Activated CD8-positive, alpha-beta memory T cell treated with anti-CD3 and anti-CD28 coated beads, Interleukin-2, amount 10 ng/mL, durations not matched to agents 7 days and 5 days (primary cell): Measurements from ENCODE around the gene RAB36. TPM values are rescaled to one million over a fixed set of nuclear protein-coding genes. Genes with fewer than 3 reads are reported as not detected.
"Not testable (repeated sequence)": the region's sequence is repeated elsewhere in the genome, so short reads cannot be mapped to it uniquely, and the experiment has no call there.

ENCODE experiments used
- ATAC-seq: fragments of 150-1000 bp; cut with Tn5 transposase; one replicate; pipeline ENCODE4 v1.10.0; 2021; ENCODE audit warnings: moderate library complexity
- CTCF ChIA-PET: fragments of 350-600 bp; sonication (Branson Sonifier 250); formaldehyde crosslinking; loops from one replicate; lab custom pipeline; 2021; ENCODE audit warnings: antibody characterized with exemption; lab: Charles Lee
- DNase-seq: peaks from one replicate; pipeline ENCODE4 v3.0.0-alpha.2; 2020
- H3K27ac Mint-ChIP-seq: one replicate; pipeline ENCODE4 v1.8.0; 2021; ENCODE audit warnings: mild to moderate bottlenecking, mixed read lengths
- H3K27me3 Mint-ChIP-seq: one replicate; pipeline ENCODE4 v1.8.0; 2021; ENCODE audit warnings: mixed read lengths
- H3K36me3 Mint-ChIP-seq: one replicate; pipeline ENCODE4 v1.8.0; 2021; ENCODE audit warnings: mild to moderate bottlenecking, mixed read lengths
- H3K4me1 Mint-ChIP-seq: one replicate; pipeline ENCODE4 v1.8.0; 2021; ENCODE audit warnings: mixed read lengths
- H3K4me3 Mint-ChIP-seq: one replicate; pipeline ENCODE4 v1.8.0; 2021; ENCODE audit warnings: mild to moderate bottlenecking, moderate library complexity, mixed read lengths
- H3K9me3 Mint-ChIP-seq: one replicate; pipeline ENCODE4 v1.8.0; 2022; ENCODE audit warnings: low read depth, mixed read lengths
- total RNA-seq, 2 experiments: library from RNA; stranded (reverse); gene quantifications; one replicate each; pipeline ENCODE4 v1.2.3, GENCODE V29; 2021

Gene RAB36
- total RNA-seq, 2 experiments from 2014 or later: 0.26 to 0.37 TPM

- H3K36me3 Mint-ChIP-seq: no peaks in the 10 kb centered on the region
- no peaks in the 10 kb centered on the region for H3K4me1 Mint-ChIP-seq
- peak; percentile 89 for ATAC-seq
- no peak overlapping the region for H3K4me3 Mint-ChIP-seq
- CTCF ChIA-PET: interaction anchor here (0.6 to 5.2 kb wide), 18 partner anchors 9 to 375 kb away, joined by 3 to 113 read pairs (median 4); no protein-coding TSS in a partner anchor
- peak; percentile 76 for DNase-seq
- H3K9me3 Mint-ChIP-seq: no peaks in the 10 kb centered on the region
- H3K27me3 Mint-ChIP-seq: no peaks in the 10 kb centered on the region
- no peak overlapping the region for H3K27ac Mint-ChIP-seq
Measured at GRCh38 chr22:23128269-23129108, 16.8 kb upstream of the RAB36 start.

- no peak overlapping the region for H3K27ac Mint-ChIP-seq
Measured at GRCh38 chr22:23129149-23129548, 16.1 kb upstream of the RAB36 start.

GRCh38 chr22:23130697-23131096 is 14.6 kb upstream of the RAB36 start:
- no peaks in the 10 kb centered on the region for H3K4me1 Mint-ChIP-seq
- no peaks in the 10 kb centered on the region for H3K27me3 Mint-ChIP-seq
- ATAC-seq (no peak), DNase-seq (no peak)
- H3K27ac Mint-ChIP-seq: no peak overlapping the region
- CTCF ChIA-PET: interaction anchor here (0.9 to 5.2 kb wide), 5 partner anchors 11 to 175 kb away, joined by 3 to 113 read pairs (median 17); no protein-coding TSS in a partner anchor
- no peak overlapping the region for H3K4me3 Mint-ChIP-seq
- no peaks in the 10 kb centered on the region for H3K9me3 Mint-ChIP-seq
- no peaks in the 10 kb centered on the region for H3K36me3 Mint-ChIP-seq

More at GRCh38 chr22:23129149-23129548, 16.1 kb upstream of the RAB36 start:
- DNase-seq (no peak), ATAC-seq (no peak)
- no peaks in the 10 kb centered on the region for H3K27me3 Mint-ChIP-seq
- H3K4me3 Mint-ChIP-seq: no peak overlapping the region
- no peaks in the 10 kb centered on the region for H3K36me3 Mint-ChIP-seq
- H3K9me3 Mint-ChIP-seq: no peaks in the 10 kb centered on the region
- CTCF ChIA-PET: interaction anchor here (0.6 to 5.2 kb wide), 8 partner anchors 9 to 375 kb away, joined by 3 to 113 read pairs (median 7); no protein-coding TSS in a partner anchor
- no peaks in the 10 kb centered on the region for H3K4me1 Mint-ChIP-seq

GRCh38 chr22:23131931-23132330 is 13.3 kb upstream of the RAB36 start:
- no peak overlapping the region for H3K4me3 Mint-ChIP-seq
- no peaks in the 10 kb centered on the region for H3K27me3 Mint-ChIP-seq
- H3K9me3 Mint-ChIP-seq: no peaks in the 10 kb centered on the region
- CTCF ChIA-PET: interaction anchor here (0.8 to 3.5 kb wide), 7 partner anchors 9 to 176 kb away, joined by 3 to 23 read pairs (median 6); partner anchors contain the start of genes RAB36 and RSPH14
- peaks cover 10% of the 10 kb centered on the region for H3K4me1 Mint-ChIP-seq
- no peak overlapping the region for H3K27ac Mint-ChIP-seq
- no peaks in the 10 kb centered on the region for H3K36me3 Mint-ChIP-seq
- ATAC-seq (no peak), DNase-seq (no peak)

GRCh38 chr22:23132376-23133091 is 12.7 kb upstream of the RAB36 start:
- Mint-ChIP-seq H3K27ac (no peak overlapping the region), H3K27me3 (no peaks in the 10 kb centered on the region)

GRCh38 chr22:23133922-23134321 is 11.4 kb upstream of the RAB36 start:
- DNase-seq (no peak), ATAC-seq (no peak)
- Mint-ChIP-seq H3K27ac (no peak overlapping the region), H3K4me1 (peaks cover 30% of the 10 kb centered on the region), H3K36me3 (no peaks in the 10 kb centered on the region), H3K27me3 (no peaks in the 10 kb centered on the region), H3K4me3 (no peak overlapping the region), H3K9me3 (no peaks in the 10 kb centered on the region)
- CTCF ChIA-PET: interaction anchor here (3.5 kb wide), 1 partner anchor 178 kb away, joined by 23 read pairs; no protein-coding TSS in a partner anchor

More at GRCh38 chr22:23132376-23133091, 12.7 kb upstream of the RAB36 start:
- no peak for ATAC-seq
- no peak overlapping the region for H3K4me3 Mint-ChIP-seq
- H3K4me1 Mint-ChIP-seq: peaks cover 16% of the 10 kb centered on the region
- no peaks in the 10 kb centered on the region for H3K36me3 Mint-ChIP-seq
- no peak for DNase-seq
- CTCF ChIA-PET: interaction anchor here (0.6 to 3.5 kb wide), 8 partner anchors 8 to 313 kb away, joined by 3 to 23 read pairs (median 6); partner anchors contain the start of genes RAB36 and RSPH14
- H3K9me3 Mint-ChIP-seq: no peaks in the 10 kb centered on the region

- Mint-ChIP-seq H3K27ac (peak overlapping the region; percentile 92), H3K4me1 (peaks cover 47% of the 10 kb centered on the region)
- not testable (repeated sequence) for H3K4me3 Mint-ChIP-seq, DNase-seq, H3K9me3 Mint-ChIP-seq, ATAC-seq, H3K27me3 Mint-ChIP-seq, H3K36me3 Mint-ChIP-seq
- CTCF ChIA-PET: interaction anchor here (1.5 to 3.1 kb wide), 3 partner anchors 9 to 249 kb away, joined by 5 to 15 read pairs (median 8); no protein-coding TSS in a partner anchor
Measured at GRCh38 chr22:23136991-23137390, 8.3 kb upstream of the RAB36 start.

GRCh38 chr22:23137468-23137867 is 7.8 kb upstream of the RAB36 start:
- no peak for DNase-seq
- Mint-ChIP-seq H3K4me1 (peaks cover 51% of the 10 kb centered on the region), H3K27ac (peak overlapping the region; percentile 92), H3K4me3 (no peak overlapping the region), H3K9me3 (no peaks in the 10 kb centered on the region), H3K36me3 (no peaks in the 10 kb centered on the region), H3K27me3 (no peaks in the 10 kb centered on the region)
- ATAC-seq: no peak
- CTCF ChIA-PET: interaction anchor here (0.6 to 3.1 kb wide), 10 partner anchors 9 to 420 kb away, joined by 3 to 15 read pairs (median 3); no protein-coding TSS in a partner anchor

- CTCF ChIA-PET: interaction anchor here (0.6 to 3.1 kb wide), 12 partner anchors 9 to 420 kb away, joined by 3 to 15 read pairs (median 3); no protein-coding TSS in a partner anchor
- H3K27me3 Mint-ChIP-seq: no peaks in the 10 kb centered on the region
- DNase-seq: peak; percentile 79
- H3K4me1 Mint-ChIP-seq: peaks cover 56% of the 10 kb centered on the region
- H3K9me3 Mint-ChIP-seq: no peaks in the 10 kb centered on the region
- peak overlapping the region; percentile 92 for H3K27ac Mint-ChIP-seq
- peak; percentile 43 for ATAC-seq
- no peaks in the 10 kb centered on the region for H3K36me3 Mint-ChIP-seq
- H3K4me3 Mint-ChIP-seq: no peak overlapping the region
Measured at GRCh38 chr22:23137905-23138561, 7.2 kb upstream of the RAB36 start.

- Mint-ChIP-seq H3K27me3 (no peaks in the 10 kb centered on the region), H3K4me1 (peaks cover 60% of the 10 kb centered on the region), H3K36me3 (no peaks in the 10 kb centered on the region), H3K4me3 (no peak overlapping the region), H3K27ac (peak overlapping the region; percentile 92), H3K9me3 (no peaks in the 10 kb centered on the region)
- DNase-seq: no peak
- ATAC-seq: no peak
- CTCF ChIA-PET: interaction anchor here (0.8 to 3.1 kb wide), 6 partner anchors 10 to 179 kb away, joined by 3 to 15 read pairs (median 4); no protein-coding TSS in a partner anchor
Measured at GRCh38 chr22:23138584-23139435, 6.5 kb upstream of the RAB36 start.

- CTCF ChIA-PET: interaction anchor here (0.6 to 2.5 kb wide), 8 partner anchors 8 to 338 kb away, joined by 3 to 9 read pairs (median 4); no protein-coding TSS in a partner anchor
- H3K27me3 Mint-ChIP-seq: no peaks in the 10 kb centered on the region
- H3K4me3 Mint-ChIP-seq: no peak overlapping the region
- ATAC-seq (no peak), DNase-seq (no peak)
- H3K4me1 Mint-ChIP-seq: peaks cover 69% of the 10 kb centered on the region
- H3K9me3 Mint-ChIP-seq: no peaks in the 10 kb centered on the region
- no peaks in the 10 kb centered on the region for H3K36me3 Mint-ChIP-seq
- peak overlapping the region; percentile 6 for H3K27ac Mint-ChIP-seq
Measured at GRCh38 chr22:23140385-23140784, 4.9 kb upstream of the RAB36 start.
